GM19025 (cell line): ENCODE measurements around the gene CCDC117.
"Not testable (repeated sequence)": the region's sequence is repeated elsewhere in the genome, so short reads cannot be mapped to it uniquely, and the experiment has no call there.

Experiments used
- ATAC-seq: cut with Tn5 transposase; IDR thresholded peaks from one replicate; pipeline ENCODE4 v1.9.1; 2021; ENCODE audit warnings: mild to moderate bottlenecking, low read depth, moderate library complexity; ENCODE audit not compliant: unreplicated experiment

The CCDC117 gene

GRCh38 chr22:28799606-28800307 is 27.3 kb downstream of the CCDC117 start:
- ATAC-seq, result peak; percentile 27

GRCh38 chr22:28800308-28801041 is 28.0 kb downstream of the CCDC117 start, which contains the start of gene XBP1:
Gene XBP1, minus strand, starts transcription at chr22:28800569.
- ATAC-seq, result peak; percentile 83

GRCh38 chr22:28801845-28802594 is 29.5 kb downstream of the CCDC117 start:
- no peak for ATAC-seq

GRCh38 chr22:28802595-28803123 is 30.2 kb downstream of the CCDC117 start:
- no peak for ATAC-seq

- not testable (repeated sequence) for ATAC-seq
Observed at GRCh38 chr22:28805426-28805825, 32.9 kb downstream of the CCDC117 start.

- no peak for ATAC-seq
Observed at GRCh38 chr22:28808716-28809355, 36.3 kb downstream of the CCDC117 start.

- ATAC-seq, result no peak
Observed at GRCh38 chr22:28810821-28811491, 38.5 kb downstream of the CCDC117 start.

GRCh38 chr22:28812516-28812915 is 40.0 kb downstream of the CCDC117 start:
- no peak for ATAC-seq

GRCh38 chr22:28813772-28814518 is 41.5 kb downstream of the CCDC117 start:
- no peak for ATAC-seq

- no peak for ATAC-seq
Observed at GRCh38 chr22:28815111-28815510, 42.6 kb downstream of the CCDC117 start.

GRCh38 chr22:28815729-28816128 is 43.2 kb downstream of the CCDC117 start:
- no peak for ATAC-seq

GRCh38 chr22:28817064-28817463 is 44.6 kb downstream of the CCDC117 start:
- no peak for ATAC-seq

- ATAC-seq, result no peak
Observed at GRCh38 chr22:28817919-28818859, 45.7 kb downstream of the CCDC117 start.

- no peak for ATAC-seq
Observed at GRCh38 chr22:28819253-28820096, 47.0 kb downstream of the CCDC117 start.

- ATAC-seq, result no peak
Observed at GRCh38 chr22:28820885-28821284, 48.4 kb downstream of the CCDC117 start.

- ATAC-seq, result no peak
Observed at GRCh38 chr22:28821452-28821851, 49.0 kb downstream of the CCDC117 start.

GRCh38 chr22:28822930-28823551 is 50.5 kb downstream of the CCDC117 start:
- no peak for ATAC-seq
